Stomach (tissue), 4 donors: ENCODE measurements around the gene ADGRD2.

ENCODE experiments used
- CTCF ChIP-seq, 7 experiments: fragments of 450-650 bp in 4 of 7; fragments of 200-600 bp in 3 of 7; sonication (generic) in 3 of 7; IDR thresholded peaks; one replicate each; pipeline ENCODE4 v1.5.1; 2016 to 2019; ENCODE audit warnings: antibody characterized with exemption in 7 of 7, control low read depth in 2 of 7, mild to moderate bottlenecking in 1 of 7
- EP300 ChIP-seq: sonication (generic); formaldehyde crosslinking; IDR thresholded peaks from one replicate; pipeline ENCODE4 v1.6.1; 2017; ENCODE audit warnings: antibody characterized with exemption
- POLR2A ChIP-seq, 4 donors: fragments of 450-650 bp; IDR thresholded peaks; one replicate each; pipeline ENCODE4 v1.6.1; 2016; ENCODE audit warnings: antibody characterized with exemption in 4 of 4, control low read depth in 2 of 4, mild to moderate bottlenecking in 1 of 4, moderate library complexity in 1 of 4
- POLR2AphosphoS5 ChIP-seq, 3 donors: sonication (generic); formaldehyde crosslinking; IDR thresholded peaks; one replicate each; pipeline ENCODE4 v1.6.1; 2016; ENCODE audit warnings: antibody characterized with exemption in 3 of 3

- TF ChIP-seq CTCF (IDR thresholded peaks at IDR 0.05): no peak
- TF ChIP-seq EP300: no peak
- no peak for TF ChIP-seq POLR2A (IDR thresholded peaks at IDR 0.05)
- TF ChIP-seq POLR2AphosphoS5 (IDR thresholded peaks at IDR 0.05): no peak
Observed at GRCh38 chr9:124489222-124489621, 39.0 kb downstream of the ADGRD2 start.
